Transverse colon (tissue), 4 donors: ENCODE results near the gene MYCBP2. TPM values are rescaled to one million over a fixed set of nuclear protein-coding genes. Genes with fewer than 3 reads are reported as not detected.

ENCODE experiments used
- DNase-seq: peaks from one replicate; pipeline ENCODE4 v3.0.0-alpha.2; 2019
- H3K27ac ChIP-seq, 4 donors: fragments of 200-600 bp; sonication (generic); 2 replicates each; pipeline ENCODE4 v1.5.1; 2016 to 2018; ENCODE audit warnings: inconsistent platforms in 4 of 4
- H3K27me3 ChIP-seq: fragments of 200-600 bp; sonication (generic); 2 replicates; pipeline ENCODE4 v1.5.1; 2017; ENCODE audit warnings: inconsistent platforms
- H3K36me3 ChIP-seq, 4 donors: fragments of 200-600 bp; sonication (generic); 2 replicates each; pipeline ENCODE4 v1.5.1; 2017 to 2019; ENCODE audit warnings: inconsistent platforms in 4 of 4
- H3K4me1 ChIP-seq, 4 donors: fragments of 200-600 bp; sonication (generic); 2 replicates each; pipeline ENCODE4 v1.5.1; 2017 to 2020; ENCODE audit warnings: inconsistent platforms in 4 of 4
- H3K4me3 ChIP-seq, 4 donors: fragments of 200-600 bp; sonication (generic); 1 replicate in 1 of 4; 2 replicates in 3 of 4; pipeline versions ENCODE4 v1.5.1 to v1.6.1; 2017 to 2019; ENCODE audit warnings: inconsistent platforms in 4 of 4
- H3K9me3 ChIP-seq, 2 donors: fragments of 200-600 bp; sonication (generic); 2 replicates each; pipeline ENCODE4 v1.5.1; 2017 to 2019; ENCODE audit warnings: inconsistent platforms in 2 of 2
- EP300 ChIP-seq: sonication (generic); formaldehyde crosslinking; IDR thresholded peaks from one replicate; pipeline ENCODE4 v1.6.1; 2017; ENCODE audit warnings: antibody characterized with exemption, low read depth
- POLR2A ChIP-seq: fragments of 450-650 bp; IDR thresholded peaks from one replicate; pipeline ENCODE4 v1.6.1; 2016; ENCODE audit warnings: antibody characterized with exemption, mild to moderate bottlenecking, moderate library complexity
- POLR2AphosphoS5 ChIP-seq, 3 donors: sonication (generic); formaldehyde crosslinking; IDR thresholded peaks; one replicate each; pipeline ENCODE4 v1.6.1; 2016; ENCODE audit warnings: antibody characterized with exemption in 3 of 3
- WGBS, 2 donors: methylation state at CpG; one replicate each; pipeline ENCODE4 v1.1.5; 2018; ENCODE audit warnings: low coverage in 1 of 2; 5-methylcytosine and 5-hydroxymethylcytosine counted together
- in situ Hi-C, 4 donors: fragments of 200-750 bp; cut with MboI; loops; one replicate each; pipeline versions ENCODE4 v1.15.0 to v1.15.1; 2017; ENCODE audit warnings: low sequenced_read_pairs in 3 of 4, low pct_ligation_motif_present in 1 of 4, low pct_unique_long_range_greater_than_20kb in 1 of 4
- intact Hi-C: fragments of 100-400 bp; cut with DNase I; formaldehyde crosslinking; loops from one replicate; pipeline ENCODE4 v1.15.1; 2023; ENCODE audit warnings: low total_unique reads
- total RNA-seq, 4 donors: library from RNA; depleted of rRNA; stranded (reverse); fragments of >200 nt; gene quantifications; one replicate each; pipeline ENCODE4 v1.1.0, GENCODE V29; 2016
- TF ChIP-seq, protein P1 (sequence below), 5 experiments: fragments of 200-600 bp in 3 of 5; fragments of 450-650 bp in 2 of 5; sonication (generic) in 3 of 5; IDR thresholded peaks; 1 replicate in 2 of 5; 2 replicates in 3 of 5; pipeline ENCODE4 v1.5.1; 2016 to 2017; ENCODE audit warnings: antibody characterized with exemption in 5 of 5, inconsistent platforms in 3 of 5, mild to moderate bottlenecking in 2 of 5, moderate library complexity in 1 of 5

The MYCBP2 gene
- total RNA-seq, 4 donors from 2014 or later, result 41.0 to 95.0 (median 48.3) TPM

DNA sequence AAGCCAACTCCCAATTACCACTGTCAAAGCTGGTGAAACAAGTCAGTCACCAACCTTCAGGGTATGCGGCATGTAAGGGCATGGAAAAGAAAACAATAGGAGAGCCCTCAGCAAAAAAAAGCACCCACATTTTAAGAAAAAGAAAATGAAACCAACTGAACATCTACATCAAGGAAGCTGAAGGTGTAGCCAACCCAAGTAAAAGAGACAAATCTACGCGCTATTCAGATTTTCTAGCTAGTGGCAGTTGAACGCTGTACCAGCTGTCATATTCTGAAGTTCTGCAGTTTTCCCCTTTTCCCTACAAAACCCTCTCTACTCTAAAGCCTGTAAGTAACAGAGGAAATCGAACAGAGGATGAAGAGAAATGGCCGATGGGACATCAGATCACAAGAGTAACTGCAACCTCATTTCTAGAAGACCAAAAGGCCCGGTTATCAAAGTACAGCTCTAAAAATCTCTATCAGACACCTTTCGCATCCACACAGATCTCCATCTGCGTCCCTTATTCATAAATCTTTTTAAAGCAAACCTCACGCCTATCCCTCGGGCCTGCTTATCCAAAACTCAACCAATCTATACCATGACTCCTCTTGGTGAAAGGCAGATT is 1.4 kb downstream of the MYCBP2 start:
- Histone ChIP-seq H3K27me3 (no peaks in the 10 kb centered on the region), H3K27ac (peak overlapping the region; percentile 83 to 95 (median 92)), H3K4me3 (peak overlapping the region; percentile 72 to 89 (median 80)), H3K4me1 (peaks cover 7 to 43% (median 21%) of the 10 kb centered on the region in 4 donors), H3K9me3 (no peaks in the 10 kb centered on the region), H3K36me3 (no peaks in the 10 kb centered on the region)
- 5 to 9% methylated on average over 9 to 11 of the region's 11 CpGs for WGBS, 2 donors
- intact Hi-C loops (no loop called here), in situ Hi-C loops (no loop called here)
- DNase-seq, result no peak
- TF ChIP-seq, protein P1, sequence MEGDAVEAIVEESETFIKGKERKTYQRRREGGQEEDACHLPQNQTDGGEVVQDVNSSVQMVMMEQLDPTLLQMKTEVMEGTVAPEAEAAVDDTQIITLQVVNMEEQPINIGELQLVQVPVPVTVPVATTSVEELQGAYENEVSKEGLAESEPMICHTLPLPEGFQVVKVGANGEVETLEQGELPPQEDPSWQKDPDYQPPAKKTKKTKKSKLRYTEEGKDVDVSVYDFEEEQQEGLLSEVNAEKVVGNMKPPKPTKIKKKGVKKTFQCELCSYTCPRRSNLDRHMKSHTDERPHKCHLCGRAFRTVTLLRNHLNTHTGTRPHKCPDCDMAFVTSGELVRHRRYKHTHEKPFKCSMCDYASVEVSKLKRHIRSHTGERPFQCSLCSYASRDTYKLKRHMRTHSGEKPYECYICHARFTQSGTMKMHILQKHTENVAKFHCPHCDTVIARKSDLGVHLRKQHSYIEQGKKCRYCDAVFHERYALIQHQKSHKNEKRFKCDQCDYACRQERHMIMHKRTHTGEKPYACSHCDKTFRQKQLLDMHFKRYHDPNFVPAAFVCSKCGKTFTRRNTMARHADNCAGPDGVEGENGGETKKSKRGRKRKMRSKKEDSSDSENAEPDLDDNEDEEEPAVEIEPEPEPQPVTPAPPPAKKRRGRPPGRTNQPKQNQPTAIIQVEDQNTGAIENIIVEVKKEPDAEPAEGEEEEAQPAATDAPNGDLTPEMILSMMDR (IDR thresholded peaks at IDR 0.05), result no peak
- TF ChIP-seq POLR2AphosphoS5 (IDR thresholded peaks at IDR 0.05), result no peak
- no peak for TF ChIP-seq POLR2A
- no peak for TF ChIP-seq EP300

DNA sequence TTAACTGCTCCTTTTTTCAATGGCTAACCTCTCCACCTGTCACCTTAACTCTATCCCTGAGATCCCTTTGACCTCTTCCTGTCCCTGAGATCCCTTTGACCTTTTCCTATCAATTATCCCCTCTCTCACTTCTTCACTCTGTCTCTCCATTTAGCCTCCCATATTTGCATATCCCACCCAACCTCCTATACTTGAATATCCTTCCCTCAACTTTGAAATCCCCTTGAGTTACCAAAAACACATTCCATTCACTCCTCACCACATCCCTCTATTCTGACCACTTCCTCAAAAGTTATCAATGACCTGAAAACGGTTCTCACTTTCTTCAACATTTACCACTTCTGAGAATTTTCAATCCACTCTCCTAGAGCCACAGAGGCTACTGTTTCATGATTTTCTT is 3.0 kb downstream of the MYCBP2 start:
- Histone ChIP-seq H3K4me1 (peaks cover 6 to 40% (median 19%) of the 10 kb centered on the region in 4 donors), H3K4me3 (no peak overlapping the region), H3K9me3 (no peaks in the 10 kb centered on the region), H3K27me3 (no peaks in the 10 kb centered on the region), H3K36me3 (no peaks in the 10 kb centered on the region), H3K27ac (no peak overlapping the region)
- no peak for DNase-seq
- intact Hi-C loops, result no loop called here
- in situ Hi-C loops, result no loop called here
- 52 to 67% methylated on average over 1 of the region's 1 CpG for WGBS, 2 donors
- no peak for TF ChIP-seq EP300
- no peak for TF ChIP-seq POLR2AphosphoS5 (IDR thresholded peaks at IDR 0.05)
- no peak for TF ChIP-seq POLR2A
- TF ChIP-seq, protein P1 (IDR thresholded peaks at IDR 0.05), result no peak

DNA sequence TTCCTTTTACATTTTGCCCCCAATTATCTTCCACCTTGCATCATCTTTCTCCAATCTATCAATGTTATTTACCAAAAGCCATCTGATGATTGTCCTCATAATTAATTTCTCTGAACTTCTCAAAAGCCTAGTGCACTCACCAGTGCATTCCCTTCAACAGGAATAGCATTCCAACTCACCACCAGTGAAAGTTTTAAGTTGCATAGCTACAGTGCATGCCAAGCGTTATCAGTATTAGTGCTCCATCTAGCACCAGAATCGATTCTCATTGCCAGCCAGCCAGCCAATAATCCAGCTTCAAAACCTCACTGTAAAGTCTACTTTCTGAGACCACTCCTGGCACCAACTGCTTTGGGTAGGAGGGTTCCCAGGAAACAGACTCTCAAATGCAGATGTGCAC is 7.4 kb downstream of the MYCBP2 start:
- in situ Hi-C loops, result no loop called here

DNA sequence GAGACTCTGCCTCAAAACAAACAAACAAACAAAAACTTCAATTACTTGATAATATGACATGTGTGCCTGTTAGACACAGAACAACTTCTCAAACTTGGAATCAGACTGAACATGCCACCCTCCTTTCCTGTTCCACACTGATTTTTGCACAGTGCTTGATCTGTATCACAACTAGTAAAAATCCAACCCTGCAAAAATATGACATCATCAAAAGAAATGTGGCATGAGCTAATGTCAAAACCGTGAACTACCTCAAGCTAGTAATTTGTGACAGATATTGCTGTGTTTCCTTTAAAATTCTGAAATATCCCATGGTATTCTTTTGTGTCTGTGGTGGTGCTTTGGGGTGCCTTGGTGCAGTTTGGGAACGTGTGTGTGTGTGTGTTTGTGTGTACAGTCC is 8.2 kb downstream of the MYCBP2 start:
- no peak overlapping the region for H3K4me3 ChIP-seq
- H3K27me3 ChIP-seq, result no peaks in the 10 kb centered on the region
- in situ Hi-C loops, result no loop called here
- H3K9me3 ChIP-seq, result no peaks in the 10 kb centered on the region
- 72% methylated on average over 2 of the region's 2 CpGs; no CpG with 5 or more reads in 1 of the 2 donors for WGBS, 2 donors
- TF ChIP-seq POLR2AphosphoS5 (IDR thresholded peaks at IDR 0.05) (no peak), EP300 (no peak), POLR2A (no peak)
- TF ChIP-seq, protein P1 (IDR thresholded peaks at IDR 0.05), result no peak
- no peaks in the 10 kb centered on the region for H3K36me3 ChIP-seq
- intact Hi-C loops, result no loop called here
- H3K27ac ChIP-seq, result no peak overlapping the region
- no peak for DNase-seq
- peaks cover 0 to 11% (median 3%) of the 10 kb centered on the region in 4 donors for H3K4me1 ChIP-seq

More for the DNA sequence above, 7.4 kb downstream of the MYCBP2 start:
- DNase-seq, result no peak
- Histone ChIP-seq H3K9me3 (no peaks in the 10 kb centered on the region), H3K4me1 (peaks cover 0 to 19% (median 5%) of the 10 kb centered on the region in 4 donors), H3K36me3 (no peaks in the 10 kb centered on the region), H3K27me3 (no peaks in the 10 kb centered on the region), H3K27ac (no peak overlapping the region), H3K4me3 (no peak overlapping the region)
- TF ChIP-seq, protein P1 (IDR thresholded peaks at IDR 0.05), result no peak
- TF ChIP-seq POLR2AphosphoS5 (IDR thresholded peaks at IDR 0.05) (no peak), EP300 (no peak), POLR2A (no peak)
- 73 to 100% methylated on average over 2 of the region's 2 CpGs for WGBS, 2 donors
- intact Hi-C loops, result no loop called here
